OCI-LY7 (cell line): Measurements from ENCODE around the gene CORO2B.

Experiments
- CTCF ChIP-seq: fragments of 200-600 bp; sonication (generic); conservative IDR thresholded peaks from 2 replicates; pipeline ENCODE4 v1.5.1; 2014; ENCODE audit warnings: mild to moderate bottlenecking, antibody characterized with exemption, low read length, moderate library complexity, mixed read lengths
- EZH2phosphoT487 ChIP-seq: fragments of 200-600 bp; sonication (generic); IDR thresholded peaks from 2 replicates; pipeline ENCODE4 v1.6.1; 2018; ENCODE audit warnings: low read depth, borderline replicate concordance, mild to moderate bottlenecking, mixed run types, antibody characterized with exemption, low read length, moderate library complexity, mixed read lengths

- TF ChIP-seq CTCF = no peak
- TF ChIP-seq EZH2phosphoT487 = no peak
Observed at GRCh38 chr15:68595260-68595564, 16.4 kb downstream of the CORO2B start.
